WERI-Rb-1 (cell line): ENCODE data around the gene TSPAN11.

Experiments
- DNase-seq: peaks from one replicate; pipeline ENCODE4 v3.0.0-alpha.2; 2020
- H3K27ac ChIP-seq: fragments of 250-450 bp; sonication (Bioruptor Pico); 2 replicates; pipeline ENCODE4 v1.5.1; 2020; ENCODE audit warnings: mild to moderate bottlenecking, moderate library complexity
- H3K27me3 ChIP-seq: fragments of 250-450 bp; sonication (Bioruptor Pico); 2 replicates; pipeline ENCODE4 v1.5.1; 2021; ENCODE audit warnings: mild to moderate bottlenecking, low read depth, moderate library complexity; ENCODE audit not compliant: insufficient read depth, severe bottlenecking
- H3K36me3 ChIP-seq: fragments of 250-450 bp; sonication (Bioruptor Pico); 2 replicates; pipeline ENCODE4 v1.5.1; 2020; ENCODE audit warnings: mild to moderate bottlenecking, moderate library complexity
- H3K4me3 ChIP-seq: 2 replicates; pipeline ENCODE4 v1.5.1; 2011; ENCODE audit warnings: low read depth, mild to moderate bottlenecking, control low read depth, low read length
- H3K9me3 ChIP-seq: fragments of 250-450 bp; sonication (Bioruptor Pico); 2 replicates; pipeline ENCODE4 v1.5.1; 2021; ENCODE audit warnings: mild to moderate bottlenecking, moderate library complexity; ENCODE audit not compliant: severe bottlenecking
- TF ChIP-seq, protein P1 (sequence below): IDR thresholded peaks from 2 replicates; pipeline ENCODE4 v1.5.1; 2011; ENCODE audit warnings: low read depth, mild to moderate bottlenecking, control low read depth, inconsistent platforms, low read length

The TSPAN11 gene

DNA sequence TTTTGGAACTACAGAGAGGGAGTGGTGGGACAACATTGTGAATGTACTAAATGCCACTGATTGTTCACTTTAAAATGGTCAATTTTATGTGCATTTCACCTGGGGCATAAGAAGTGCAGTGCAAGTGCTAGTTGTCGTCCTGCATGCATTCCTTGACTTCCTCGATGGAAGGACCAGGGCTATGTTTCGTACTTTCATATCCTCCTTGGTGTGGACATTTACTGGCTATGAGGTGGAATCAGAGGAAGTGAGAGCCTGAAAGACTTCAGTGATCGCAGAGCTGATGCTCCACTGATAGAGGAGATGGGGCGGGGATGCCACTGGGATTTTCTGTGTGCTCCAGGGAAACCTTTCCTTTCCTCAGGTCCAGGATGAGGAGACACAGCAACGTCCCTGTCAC is 93.0 kb downstream of the TSPAN11 start:
- Histone ChIP-seq H3K27ac (no peak overlapping the region), H3K9me3 (no peaks in the 10 kb centered on the region), H3K4me3 (no peak overlapping the region), H3K36me3 (no peaks in the 10 kb centered on the region), H3K27me3 (no peaks in the 10 kb centered on the region)
- no peak for DNase-seq
- TF ChIP-seq, protein P1, sequence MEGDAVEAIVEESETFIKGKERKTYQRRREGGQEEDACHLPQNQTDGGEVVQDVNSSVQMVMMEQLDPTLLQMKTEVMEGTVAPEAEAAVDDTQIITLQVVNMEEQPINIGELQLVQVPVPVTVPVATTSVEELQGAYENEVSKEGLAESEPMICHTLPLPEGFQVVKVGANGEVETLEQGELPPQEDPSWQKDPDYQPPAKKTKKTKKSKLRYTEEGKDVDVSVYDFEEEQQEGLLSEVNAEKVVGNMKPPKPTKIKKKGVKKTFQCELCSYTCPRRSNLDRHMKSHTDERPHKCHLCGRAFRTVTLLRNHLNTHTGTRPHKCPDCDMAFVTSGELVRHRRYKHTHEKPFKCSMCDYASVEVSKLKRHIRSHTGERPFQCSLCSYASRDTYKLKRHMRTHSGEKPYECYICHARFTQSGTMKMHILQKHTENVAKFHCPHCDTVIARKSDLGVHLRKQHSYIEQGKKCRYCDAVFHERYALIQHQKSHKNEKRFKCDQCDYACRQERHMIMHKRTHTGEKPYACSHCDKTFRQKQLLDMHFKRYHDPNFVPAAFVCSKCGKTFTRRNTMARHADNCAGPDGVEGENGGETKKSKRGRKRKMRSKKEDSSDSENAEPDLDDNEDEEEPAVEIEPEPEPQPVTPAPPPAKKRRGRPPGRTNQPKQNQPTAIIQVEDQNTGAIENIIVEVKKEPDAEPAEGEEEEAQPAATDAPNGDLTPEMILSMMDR, result no peak

DNA sequence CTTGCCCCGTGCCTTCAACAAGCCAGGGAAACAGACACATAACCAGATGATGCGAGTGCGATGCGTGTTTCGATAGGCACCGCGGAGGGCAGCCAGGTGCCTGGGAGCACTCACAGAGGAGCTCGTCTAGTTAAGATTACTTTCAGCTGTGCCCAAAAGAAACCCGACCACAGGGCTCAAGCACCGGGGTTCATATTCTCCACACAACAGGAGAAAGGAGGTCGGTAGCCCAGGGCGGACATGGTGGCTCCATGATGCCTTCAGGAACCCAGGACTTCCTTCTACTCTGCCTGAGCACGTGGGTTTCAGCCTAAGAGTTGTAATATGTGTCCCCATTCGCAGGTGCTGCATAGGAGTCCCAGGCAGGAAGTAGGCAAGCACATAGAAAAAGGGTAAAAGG is 93.4 kb downstream of the TSPAN11 start:
- TF ChIP-seq, protein P1, result no peak
- Histone ChIP-seq H3K27ac (no peak overlapping the region), H3K4me3 (no peak overlapping the region), H3K27me3 (no peaks in the 10 kb centered on the region), H3K36me3 (no peaks in the 10 kb centered on the region), H3K9me3 (peaks cover under 1% of the 10 kb centered on the region)
- no peak for DNase-seq

DNA sequence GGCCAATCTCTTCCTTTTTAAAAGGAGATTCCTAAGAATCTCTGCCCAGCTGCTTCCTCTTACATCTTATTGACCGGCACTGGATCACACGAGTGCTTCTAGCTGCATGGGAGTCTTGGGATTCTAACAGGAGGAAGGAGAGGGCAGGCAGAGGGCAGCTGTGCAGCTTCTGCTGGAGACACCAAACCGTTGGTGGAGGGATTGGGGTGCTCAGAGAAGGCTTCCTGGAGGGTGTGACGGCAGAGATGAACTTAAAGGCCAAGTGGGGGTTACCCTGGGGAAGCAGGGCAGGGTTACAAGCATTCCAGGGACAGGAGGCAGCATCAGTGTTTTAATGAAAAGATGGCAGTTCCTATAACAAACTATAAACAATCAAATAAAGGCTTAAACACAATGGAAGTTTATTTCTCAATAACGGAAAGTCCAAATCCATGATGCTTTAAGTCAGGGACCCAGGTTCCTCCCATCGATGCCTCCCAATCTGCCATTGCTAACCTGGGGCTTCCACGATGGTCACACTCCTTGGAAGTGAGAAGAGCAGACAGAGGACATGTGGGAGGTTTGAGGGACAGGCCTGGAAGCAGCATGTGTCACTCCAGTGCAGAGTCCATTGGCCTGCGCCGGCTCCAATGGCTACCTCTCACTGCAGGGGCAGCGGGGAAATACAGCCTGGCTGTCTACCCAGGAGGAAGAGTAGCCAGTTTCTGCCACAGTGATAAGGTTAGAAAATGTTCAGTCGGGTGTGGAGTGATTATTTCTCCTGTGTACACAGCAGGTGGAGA is 94.0 kb downstream of the TSPAN11 start:
- H3K36me3 ChIP-seq, result no peaks in the 10 kb centered on the region
- H3K27ac ChIP-seq, result no peak overlapping the region

DNA sequence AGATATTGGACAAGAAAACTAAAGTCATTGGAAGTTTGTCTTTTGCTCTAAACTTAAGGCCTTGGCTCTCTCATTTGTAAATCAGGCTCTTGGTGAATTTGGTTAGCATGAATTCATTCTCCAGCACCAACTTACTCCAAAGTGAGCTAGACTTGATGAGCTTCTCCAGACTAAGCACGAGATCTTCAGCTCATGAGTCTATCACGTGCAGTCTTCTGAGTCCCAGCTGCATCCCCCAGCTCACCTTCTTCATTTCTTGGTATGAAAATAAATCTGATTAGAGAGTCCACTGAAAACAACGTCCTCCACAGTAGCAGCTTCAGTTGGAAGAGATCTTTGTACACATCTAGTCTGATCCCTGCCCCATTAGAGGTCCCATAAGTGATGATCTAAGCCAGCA is 94.6 kb downstream of the TSPAN11 start:
- H3K27ac ChIP-seq, result no peak overlapping the region
- H3K36me3 ChIP-seq, result no peaks in the 10 kb centered on the region
- peaks cover 3% of the 10 kb centered on the region for H3K9me3 ChIP-seq
- no peak for DNase-seq
- no peaks in the 10 kb centered on the region for H3K27me3 ChIP-seq
- TF ChIP-seq, protein P1, result no peak
- no peak overlapping the region for H3K4me3 ChIP-seq

More for the DNA sequence above, 94.0 kb downstream of the TSPAN11 start:
- TF ChIP-seq, protein P1, result no peak
- DNase-seq, result no peak
- Histone ChIP-seq H3K9me3 (peaks cover 3% of the 10 kb centered on the region), H3K4me3 (no peak overlapping the region), H3K27me3 (no peaks in the 10 kb centered on the region)

DNA sequence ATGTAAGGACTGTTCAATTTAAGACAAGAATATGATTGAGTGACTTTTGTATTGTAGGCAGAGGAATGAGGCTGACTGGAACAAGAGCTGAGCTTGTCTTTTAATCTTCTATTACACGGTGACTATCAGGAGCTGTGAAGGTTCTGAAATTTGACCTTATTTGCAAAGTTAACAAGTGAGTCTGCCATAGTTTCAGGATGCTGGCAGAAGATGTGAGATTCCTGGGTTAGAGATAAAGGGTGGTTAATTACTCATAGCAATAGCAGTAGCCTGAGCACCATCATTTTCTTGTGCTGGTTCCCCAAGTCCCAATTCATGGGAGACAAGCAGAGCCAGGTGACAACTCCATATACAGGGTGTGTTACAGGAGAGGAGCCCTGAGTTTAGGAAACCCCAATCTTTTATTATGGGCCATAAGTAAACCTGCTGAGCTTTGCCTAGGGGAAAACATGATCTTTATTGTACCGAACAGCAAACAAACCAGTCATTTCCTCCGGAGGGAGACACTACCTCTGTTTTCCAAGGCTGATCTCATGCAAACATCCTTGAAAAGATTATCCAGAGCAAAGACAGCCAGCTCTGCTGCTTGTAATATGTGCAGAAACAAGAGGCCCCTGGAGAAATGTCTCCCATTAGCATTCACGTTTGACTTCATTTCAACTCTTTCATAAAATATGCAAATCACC is 95.4 kb downstream of the TSPAN11 start:
- TF ChIP-seq, protein P1, result 0 out of 2 replicates have a peak, but pooled peaks have one; percentile 11
- no peak for DNase-seq
- Histone ChIP-seq H3K27ac (no peak overlapping the region), H3K27me3 (no peaks in the 10 kb centered on the region), H3K36me3 (no peaks in the 10 kb centered on the region), H3K9me3 (peaks cover 3% of the 10 kb centered on the region), H3K4me3 (no peak overlapping the region)
